Esophagus muscularis mucosa (tissue), 4 donors: Measurements from ENCODE around the gene DAB1. TPM values are rescaled to one million over a fixed set of nuclear protein-coding genes. Genes with fewer than 3 reads are reported as not detected.

Source experiments
- DNase-seq: peaks from one replicate; pipeline ENCODE4 v3.0.0-alpha.2; 2017; ENCODE audit errors: extremely low spot score
- H3K27ac ChIP-seq, 4 donors: fragments of 200-600 bp; sonication (generic); replicated peaks in 1 of 4; 1 replicate in 3 of 4; 2 replicates in 1 of 4; pipeline ENCODE4 v1.5.1; 2016 to 2019; ENCODE audit warnings: mild to moderate bottlenecking in 1 of 4
- H3K27me3 ChIP-seq, 4 donors: fragments of 200-600 bp; sonication (generic); one replicate each; pipeline versions ENCODE4 v1.5.1 to v1.6.0; 2016 to 2019
- H3K36me3 ChIP-seq, 4 donors: fragments of 200-600 bp; sonication (generic); one replicate each; pipeline ENCODE4 v1.5.1; 2016 to 2019
- H3K4me1 ChIP-seq, 4 donors: fragments of 200-600 bp; sonication (generic); one replicate each; pipeline ENCODE4 v1.5.1; 2016 to 2019
- H3K4me3 ChIP-seq, 4 donors: fragments of 200-600 bp; sonication (generic); 1 replicate in 2 of 4; 2 replicates in 2 of 4; pipeline ENCODE4 v1.5.1; 2016 to 2019; ENCODE audit warnings: mild to moderate bottlenecking in 4 of 4, moderate library complexity in 1 of 4
- H3K9me3 ChIP-seq, 4 donors: fragments of 200-600 bp; sonication (generic); 1 replicate in 3 of 4; 2 replicates in 1 of 4; pipeline ENCODE4 v1.5.1; 2016 to 2019
- EP300 ChIP-seq: sonication (generic); formaldehyde crosslinking; IDR thresholded peaks from one replicate; pipeline ENCODE4 v1.6.1; 2017; ENCODE audit warnings: antibody characterized with exemption
- POLR2A ChIP-seq: fragments of 450-650 bp; IDR thresholded peaks from one replicate; pipeline ENCODE4 v1.6.1; 2017; ENCODE audit warnings: antibody characterized with exemption, moderate library complexity, mild to moderate bottlenecking, low read depth
- POLR2AphosphoS5 ChIP-seq, 2 donors: sonication (generic); formaldehyde crosslinking; IDR thresholded peaks; one replicate each; pipeline ENCODE4 v1.6.1; 2017; ENCODE audit warnings: antibody characterized with exemption in 2 of 2
- WGBS: methylation state at CpG from one replicate; pipeline ENCODE4 v1.1.5; 2018; 5-methylcytosine and 5-hydroxymethylcytosine counted together
- intact Hi-C: fragments of 100-400 bp; cut with DNase I; formaldehyde crosslinking; loops from one replicate; pipeline ENCODE4 v1.15.1; 2023
- total RNA-seq, 4 donors: library from RNA; depleted of rRNA; stranded (reverse); fragments of >200 nt; gene quantifications; one replicate each; pipeline versions ENCODE4 v1.1.0 to v1.2.1, GENCODE V29; 2016
- TF ChIP-seq, protein P1 (sequence below), 3 experiments: fragments of 200-600 bp in 2 of 3; fragments of 450-650 bp in 1 of 3; sonication (generic) in 2 of 3; IDR thresholded peaks; one replicate each; pipeline ENCODE4 v1.5.1; 2017 to 2019; ENCODE audit warnings: antibody characterized with exemption in 3 of 3, mild to moderate bottlenecking in 2 of 3, moderate library complexity in 1 of 3

The DAB1 gene
- total RNA-seq, 4 donors from 2014 or later, result 0.26 to 1.3 (median 0.37) TPM

- Histone ChIP-seq H3K27ac (no peak overlapping the region), H3K36me3 (no peaks in the 10 kb centered on the region), H3K9me3 (no peaks in the 10 kb centered on the region), H3K4me3 (no peak overlapping the region), H3K4me1 (no peaks in the 10 kb centered on the region), H3K27me3 (no peaks in the 10 kb centered on the region)
- 46% methylated on average over 2 of the region's 2 CpGs for WGBS
- TF ChIP-seq EP300 (no peak), POLR2A (no peak), POLR2AphosphoS5 (IDR thresholded peaks at IDR 0.05) (no peak)
- TF ChIP-seq, protein P1, sequence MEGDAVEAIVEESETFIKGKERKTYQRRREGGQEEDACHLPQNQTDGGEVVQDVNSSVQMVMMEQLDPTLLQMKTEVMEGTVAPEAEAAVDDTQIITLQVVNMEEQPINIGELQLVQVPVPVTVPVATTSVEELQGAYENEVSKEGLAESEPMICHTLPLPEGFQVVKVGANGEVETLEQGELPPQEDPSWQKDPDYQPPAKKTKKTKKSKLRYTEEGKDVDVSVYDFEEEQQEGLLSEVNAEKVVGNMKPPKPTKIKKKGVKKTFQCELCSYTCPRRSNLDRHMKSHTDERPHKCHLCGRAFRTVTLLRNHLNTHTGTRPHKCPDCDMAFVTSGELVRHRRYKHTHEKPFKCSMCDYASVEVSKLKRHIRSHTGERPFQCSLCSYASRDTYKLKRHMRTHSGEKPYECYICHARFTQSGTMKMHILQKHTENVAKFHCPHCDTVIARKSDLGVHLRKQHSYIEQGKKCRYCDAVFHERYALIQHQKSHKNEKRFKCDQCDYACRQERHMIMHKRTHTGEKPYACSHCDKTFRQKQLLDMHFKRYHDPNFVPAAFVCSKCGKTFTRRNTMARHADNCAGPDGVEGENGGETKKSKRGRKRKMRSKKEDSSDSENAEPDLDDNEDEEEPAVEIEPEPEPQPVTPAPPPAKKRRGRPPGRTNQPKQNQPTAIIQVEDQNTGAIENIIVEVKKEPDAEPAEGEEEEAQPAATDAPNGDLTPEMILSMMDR (IDR thresholded peaks at IDR 0.05), result no peak
- intact Hi-C loops, result no loop called here
- DNase-seq, result no peak
Observed at GRCh38 chr1:57254022-57254421, 169.8 kb downstream of the DAB1 start.

DNA sequence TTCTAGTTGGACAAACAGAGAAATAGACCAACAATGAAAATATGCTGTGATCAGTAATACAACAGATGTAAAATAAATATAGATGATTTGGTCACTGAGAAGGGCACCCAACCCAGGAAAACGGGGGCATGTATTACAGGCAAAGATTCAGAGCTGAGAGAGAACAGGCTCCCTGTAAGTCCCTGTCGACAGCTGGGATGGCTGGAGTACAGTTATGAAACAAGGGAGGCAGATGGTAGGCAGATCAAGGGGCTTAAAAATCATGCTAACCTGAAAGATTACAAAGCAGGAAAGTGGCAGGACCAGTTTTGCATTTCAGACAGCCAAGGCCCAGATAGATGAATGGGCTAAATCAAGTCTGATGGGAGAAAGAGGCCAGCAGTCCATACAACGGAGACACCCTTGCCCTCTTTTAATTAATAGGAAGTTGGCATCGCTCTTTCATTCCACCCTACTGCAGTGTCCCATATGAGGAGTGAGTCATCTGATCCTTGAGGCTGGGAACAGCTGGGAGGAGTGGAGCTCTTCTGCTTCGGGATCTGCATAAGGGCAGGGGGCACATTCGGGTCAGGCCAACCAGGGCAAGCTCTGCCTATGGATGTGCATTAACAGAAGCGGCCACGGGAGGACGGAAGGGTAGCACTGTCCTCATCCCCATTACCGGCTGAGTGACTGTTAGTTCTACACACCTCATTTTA lies 171.1 kb downstream of the DAB1 start:
- TF ChIP-seq POLR2AphosphoS5 (IDR thresholded peaks at IDR 0.05) (no peak), EP300 (no peak), POLR2A (no peak)
- TF ChIP-seq, protein P1 (IDR thresholded peaks at IDR 0.05), result no peak
- Histone ChIP-seq H3K4me3 (no peak overlapping the region), H3K36me3 (no peaks in the 10 kb centered on the region), H3K27ac (no peak overlapping the region), H3K4me1 (no peaks in the 10 kb centered on the region), H3K9me3 (no peaks in the 10 kb centered on the region), H3K27me3 (no peaks in the 10 kb centered on the region)
- intact Hi-C loops, result no loop called here
- no peak for DNase-seq
- WGBS, result 82% methylated on average over 10 of the region's 10 CpGs

DNA sequence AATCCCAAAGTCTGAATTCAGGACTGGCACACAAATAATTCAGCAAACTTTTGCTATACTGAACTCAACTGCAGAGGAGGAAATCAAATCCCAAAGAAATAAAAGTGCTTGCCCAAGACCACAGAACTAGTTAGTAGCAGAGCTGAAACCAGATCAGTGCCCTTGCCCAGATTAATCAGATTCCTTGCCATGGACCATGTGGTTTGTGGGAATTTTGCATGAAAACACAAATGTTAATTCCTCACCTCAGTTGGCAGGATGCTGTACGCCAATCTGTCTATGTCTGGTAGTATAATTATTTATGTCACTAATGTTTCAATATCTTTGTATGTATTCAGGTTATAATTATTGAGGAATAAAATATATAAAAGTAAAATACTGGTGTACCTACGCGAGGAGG lies 173.8 kb downstream of the DAB1 start:
- Histone ChIP-seq H3K4me1 (no peaks in the 10 kb centered on the region), H3K9me3 (no peaks in the 10 kb centered on the region), H3K4me3 (no peak overlapping the region), H3K27me3 (no peaks in the 10 kb centered on the region), H3K27ac (no peak overlapping the region), H3K36me3 (no peaks in the 10 kb centered on the region)
- TF ChIP-seq POLR2A (no peak), EP300 (no peak), POLR2AphosphoS5 (IDR thresholded peaks at IDR 0.05) (no peak)
- TF ChIP-seq, protein P1 (IDR thresholded peaks at IDR 0.05), result no peak
- intact Hi-C loops, result no loop called here
- 99% methylated on average over 3 of the region's 3 CpGs for WGBS
- DNase-seq, result no peak

- Histone ChIP-seq H3K4me3 (no peak overlapping the region), H3K4me1 (no peaks in the 10 kb centered on the region), H3K27ac (no peak overlapping the region), H3K27me3 (no peaks in the 10 kb centered on the region), H3K9me3 (no peaks in the 10 kb centered on the region), H3K36me3 (no peaks in the 10 kb centered on the region)
- no peak for DNase-seq
- WGBS, result 97% methylated on average over 2 of the region's 2 CpGs
- intact Hi-C loops, result no loop called here
- TF ChIP-seq POLR2A (no peak), POLR2AphosphoS5 (IDR thresholded peaks at IDR 0.05) (no peak), EP300 (no peak)
- TF ChIP-seq, protein P1 (IDR thresholded peaks at IDR 0.05), result no peak
Observed at GRCh38 chr1:57249511-57249910, 174.3 kb downstream of the DAB1 start.

DNA sequence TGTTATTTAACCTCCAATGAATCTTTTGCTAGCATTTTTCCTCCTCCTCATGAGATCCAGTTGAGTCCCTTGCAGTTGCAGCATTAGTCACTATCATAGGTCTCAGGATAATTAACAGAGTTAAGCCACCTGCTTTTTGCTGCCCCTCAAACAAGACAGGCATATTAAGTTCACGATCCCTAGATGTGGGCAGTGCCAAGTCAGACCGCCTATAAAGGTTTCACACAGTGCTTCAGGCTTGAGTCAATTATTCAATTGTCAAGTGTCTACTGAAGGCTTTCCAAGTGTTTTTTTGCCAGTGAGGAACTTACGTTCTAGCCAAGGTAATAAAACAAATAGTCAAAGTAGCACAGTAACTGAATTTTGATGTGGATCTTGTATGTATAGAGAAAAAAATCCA lies 175.0 kb downstream of the DAB1 start:
- Histone ChIP-seq H3K4me1 (no peaks in the 10 kb centered on the region), H3K27me3 (no peaks in the 10 kb centered on the region), H3K9me3 (no peaks in the 10 kb centered on the region), H3K36me3 (no peaks in the 10 kb centered on the region), H3K27ac (no peak overlapping the region), H3K4me3 (no peak overlapping the region)
- 75% methylated on average over 3 of the region's 3 CpGs for WGBS
- DNase-seq, result no peak
- TF ChIP-seq EP300 (no peak), POLR2AphosphoS5 (IDR thresholded peaks at IDR 0.05) (no peak), POLR2A (no peak)
- TF ChIP-seq, protein P1 (IDR thresholded peaks at IDR 0.05), result no peak
- intact Hi-C loops, result no loop called here
